ENCODE measurements around the gene ZRANB1.

DNA sequence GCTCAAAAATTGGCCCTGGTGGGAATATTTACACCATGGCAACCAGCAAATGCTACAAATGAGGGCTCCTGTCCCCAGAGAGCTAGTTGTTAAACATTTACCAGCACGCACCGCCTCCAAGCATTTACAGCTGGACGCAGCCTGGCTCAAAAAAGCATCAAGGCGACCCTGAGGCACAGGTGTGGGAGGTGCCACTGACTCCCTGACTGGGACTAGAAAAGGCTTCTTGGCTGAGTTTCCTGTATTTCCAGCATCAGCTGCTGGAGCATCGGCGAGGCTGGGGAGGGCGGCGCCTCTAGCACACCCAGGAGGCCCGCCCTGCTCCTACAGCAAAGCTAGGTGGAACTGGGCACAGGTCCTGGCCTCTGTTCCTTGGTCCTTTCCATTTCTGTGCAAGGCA, 43.5 kb upstream of the ZRANB1 start:
- TF ChIP-seq GATA3 (IDR thresholded peaks at IDR 0.05; ENCODE audit: low read depth, low read length) (no peak), GATA2 (IDR thresholded peaks at IDR 0.05; ENCODE audit: low read depth, low read length) (no peak)
